NCI-H226 (cell line): Measurements from ENCODE around the gene STXBP6.
"Not testable (repeated sequence)": the region's sequence is repeated elsewhere in the genome, so short reads cannot be mapped to it uniquely, and the experiment has no call there.

Experiments
- DNase-seq: peaks from one replicate; pipeline ENCODE4 v3.0.0-alpha.2; 2015

The STXBP6 gene

DNA sequence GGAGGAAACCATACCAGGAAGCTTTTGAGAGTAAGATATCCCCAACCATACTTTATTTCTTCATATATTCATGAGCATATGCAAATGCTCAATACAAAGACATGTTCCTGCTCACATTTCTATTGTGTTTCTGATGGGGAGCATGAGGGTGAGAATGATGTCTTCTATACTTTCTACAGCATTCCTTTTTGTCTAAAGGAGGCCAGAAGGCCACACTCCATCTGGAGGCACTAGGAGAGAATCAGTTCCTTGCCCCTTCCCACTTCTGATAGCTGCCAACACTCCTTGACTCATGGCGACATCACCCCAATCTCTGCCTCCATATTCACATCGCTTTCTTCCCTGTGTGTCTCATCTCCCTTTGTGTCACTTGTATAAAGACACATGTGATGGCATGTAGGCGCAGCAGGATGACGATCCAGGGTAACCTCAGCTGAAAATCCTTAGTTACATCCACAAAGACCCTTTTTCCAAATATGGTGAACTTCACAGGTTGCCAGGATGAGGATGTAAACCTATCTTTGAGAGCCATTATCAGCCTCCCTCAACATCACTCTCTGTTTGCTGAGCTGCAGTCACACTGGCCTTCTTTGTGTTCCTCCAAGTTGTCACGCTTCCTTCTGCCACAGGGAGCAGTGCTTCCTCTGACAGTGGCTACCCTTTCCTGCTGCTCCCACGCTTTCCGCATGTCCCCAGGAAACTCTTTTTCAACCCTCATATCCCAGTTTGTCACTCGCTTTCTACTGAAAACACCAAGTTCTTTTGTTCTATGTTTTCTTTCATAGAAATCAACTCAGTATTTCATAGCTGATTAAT, 96.9 kb downstream of the STXBP6 start:
- DNase-seq = no peak

DNA sequence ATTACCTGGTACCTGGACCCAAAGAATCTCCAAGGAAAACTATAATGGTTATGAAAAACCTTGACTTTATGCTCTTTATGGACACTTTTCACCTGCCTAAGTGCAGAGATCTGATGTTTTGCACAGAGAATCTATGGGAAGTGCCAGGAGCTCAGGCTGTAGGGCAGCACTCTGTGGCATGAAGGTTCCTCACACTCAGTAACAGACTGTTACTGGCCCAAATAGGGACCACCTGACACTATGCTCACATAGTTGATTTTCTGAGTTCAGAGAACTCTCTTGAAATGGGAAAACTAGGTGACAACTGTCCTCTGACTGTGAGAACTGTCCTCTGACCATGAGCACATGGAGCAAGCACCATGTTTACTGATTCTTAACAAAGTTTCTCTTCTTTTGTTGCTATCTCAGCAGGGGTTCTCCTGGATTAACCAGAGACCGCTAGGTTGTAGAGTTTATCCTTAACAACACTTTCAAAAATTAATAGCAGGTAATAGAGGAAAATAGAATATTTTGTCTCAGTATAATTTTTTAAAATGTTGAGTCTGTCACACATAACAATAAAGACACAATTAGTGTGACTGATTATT, 101.6 kb downstream of the STXBP6 start:
- DNase-seq = no peak

DNA sequence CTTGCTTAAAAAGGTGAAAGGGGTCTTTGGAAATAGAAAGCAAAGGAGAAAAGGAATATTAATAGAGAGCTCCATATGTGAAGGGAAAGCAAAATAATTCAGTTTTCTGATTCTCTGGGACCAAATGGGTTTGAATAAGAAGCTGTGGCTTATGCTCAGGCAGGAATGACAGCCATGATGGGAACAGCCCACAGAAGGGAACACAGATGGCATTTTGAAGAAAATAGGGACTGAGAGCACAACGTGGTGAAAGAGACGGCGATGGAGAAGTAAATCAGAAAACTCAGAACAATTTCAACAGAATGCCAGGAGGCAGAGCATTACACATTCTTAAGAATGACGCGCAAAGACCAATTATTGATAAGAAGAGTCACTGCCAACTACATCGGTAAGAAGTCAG, 102.8 kb downstream of the STXBP6 start:
- DNase-seq = no peak

DNA sequence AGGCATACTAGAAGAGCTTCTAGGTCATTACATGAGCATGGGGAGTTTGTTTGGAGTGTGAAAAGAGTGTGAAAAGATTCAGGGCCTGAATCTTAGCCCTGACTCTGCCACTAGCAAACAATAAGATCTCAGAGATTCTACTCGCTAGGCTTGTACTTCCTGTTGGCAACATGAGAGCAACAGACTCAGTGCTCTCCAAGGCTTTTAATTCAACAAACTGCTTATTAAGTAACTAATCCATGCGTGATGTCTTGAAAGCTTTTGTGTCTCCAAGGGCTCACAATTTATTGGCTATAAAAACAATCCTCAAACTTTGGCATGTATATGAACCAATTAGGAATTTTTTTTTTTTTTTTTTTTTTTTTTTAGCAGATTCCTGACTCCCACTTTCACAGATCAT, 105.1 kb downstream of the STXBP6 start:
- no peak for DNase-seq

DNA sequence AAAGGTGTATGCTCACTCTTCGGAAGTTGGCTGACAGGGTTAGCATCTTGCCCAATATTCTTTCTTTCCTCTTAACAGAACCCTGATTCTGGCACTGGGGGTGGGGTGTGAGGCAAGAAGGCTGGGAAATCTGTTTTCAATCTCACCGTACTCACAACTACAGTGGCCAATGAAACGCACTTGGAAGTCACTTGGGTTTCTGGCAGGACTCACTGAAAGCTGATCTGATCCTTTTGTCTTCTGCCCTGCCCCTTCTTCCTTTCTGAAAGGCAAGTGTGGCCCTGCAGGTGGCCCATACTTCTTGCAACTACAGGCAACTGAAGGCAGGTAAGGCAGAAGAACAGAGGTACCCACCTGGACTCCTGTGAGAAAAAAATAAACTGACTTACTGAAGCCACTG, 106.9 kb downstream of the STXBP6 start:
- no peak for DNase-seq

DNA sequence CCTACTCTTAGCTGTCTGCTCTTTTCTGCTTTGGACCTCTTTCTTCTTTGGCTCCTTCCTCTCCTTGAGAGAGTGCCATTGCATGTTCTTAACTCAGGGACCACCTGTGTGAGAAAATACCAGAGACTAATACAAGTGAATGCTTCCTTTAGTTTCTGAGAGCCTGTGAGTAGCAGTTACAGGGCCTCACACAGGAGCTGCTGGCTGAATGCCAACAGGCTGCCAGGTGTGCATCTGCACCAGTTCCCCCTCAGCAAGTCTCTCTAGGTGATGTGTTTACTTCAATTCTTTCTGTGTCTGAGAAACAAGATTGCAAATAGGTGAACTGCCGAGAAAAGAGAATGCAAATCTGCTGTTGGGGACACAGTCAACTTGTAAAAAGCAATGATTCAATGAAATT, 108.2 kb downstream of the STXBP6 start:
- DNase-seq = no peak

DNA sequence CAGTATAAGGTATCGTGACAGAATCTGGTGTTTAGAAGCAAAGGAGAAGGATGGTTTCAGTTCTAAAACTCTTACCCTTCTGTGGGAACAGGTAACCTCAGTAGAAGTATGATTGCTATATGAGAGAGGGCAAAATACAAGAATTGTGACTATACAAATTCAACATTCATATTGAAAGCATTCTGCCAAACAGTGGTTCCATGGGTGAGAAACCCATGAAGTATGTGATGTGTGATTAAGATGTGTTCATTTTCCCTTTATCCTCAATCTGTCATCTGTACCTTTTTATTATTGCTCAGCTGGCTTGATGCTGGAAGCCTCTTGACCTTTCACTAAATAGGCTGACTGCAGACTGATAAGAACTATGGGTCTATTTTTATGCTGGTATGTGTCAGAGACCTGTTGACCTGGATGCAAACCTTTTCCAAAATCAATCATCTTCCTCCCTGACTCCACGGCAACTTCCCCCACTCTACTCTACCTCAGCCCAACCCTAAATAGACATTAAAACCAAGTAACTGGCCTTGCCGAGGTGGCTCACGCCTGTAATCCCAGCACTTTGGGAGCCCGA, 109.6 kb downstream of the STXBP6 start:
- DNase-seq = no peak

DNA sequence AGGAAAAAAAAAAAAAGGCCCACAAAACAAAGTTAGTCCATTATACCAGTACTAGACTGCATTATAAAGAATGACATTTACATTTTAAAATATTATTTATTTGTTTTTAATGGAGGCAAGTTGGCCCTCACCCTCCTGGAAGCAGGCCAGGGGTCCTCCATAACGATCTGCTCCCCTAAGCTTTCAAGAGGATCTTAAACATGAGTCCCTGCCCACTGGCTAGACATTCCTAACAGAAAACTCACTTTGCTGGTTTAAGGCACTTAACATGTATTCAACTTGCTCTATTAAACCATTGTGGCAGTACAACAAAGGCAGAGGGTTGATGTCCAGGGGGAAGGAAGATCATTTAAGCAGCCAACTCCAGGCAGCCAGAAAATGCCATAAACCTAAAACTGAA, 111.4 kb downstream of the STXBP6 start:
- no peak for DNase-seq

DNA sequence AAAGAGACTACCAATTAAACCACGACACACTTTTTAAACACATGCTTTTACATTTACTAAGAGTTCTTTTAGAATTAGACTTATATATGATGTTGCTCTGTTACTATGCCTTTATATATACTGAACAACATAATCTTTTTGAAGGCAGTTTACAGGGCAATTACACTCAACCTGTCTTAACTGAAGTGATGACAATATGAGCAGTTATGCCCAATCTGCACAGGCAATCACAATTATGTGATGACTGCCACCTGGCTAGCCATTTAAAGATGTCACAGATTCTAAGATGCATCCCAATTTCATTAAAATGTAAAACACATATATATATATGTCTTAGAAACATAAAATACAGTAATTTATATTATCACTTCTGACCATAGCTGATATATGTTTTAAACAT, 112.6 kb downstream of the STXBP6 start:
- no peak for DNase-seq

DNA sequence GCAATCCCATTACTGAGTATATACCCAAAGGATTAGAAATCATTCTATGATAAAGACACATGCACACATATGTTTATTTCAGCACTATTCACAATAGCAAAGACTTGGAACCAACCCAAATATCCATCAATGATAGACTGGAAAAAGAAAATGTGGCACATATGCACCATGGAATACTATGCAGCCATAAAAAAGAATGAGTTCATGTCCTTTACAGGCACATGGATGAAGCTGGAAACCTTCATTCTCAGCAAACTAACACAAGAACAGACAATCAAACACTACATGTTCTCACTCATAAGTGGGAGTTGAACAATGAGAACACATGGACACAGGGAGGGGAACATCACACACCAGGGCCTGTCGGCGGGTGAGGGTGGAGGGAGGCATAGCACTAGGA, 113.2 kb downstream of the STXBP6 start:
- not testable (repeated sequence) for DNase-seq

DNA sequence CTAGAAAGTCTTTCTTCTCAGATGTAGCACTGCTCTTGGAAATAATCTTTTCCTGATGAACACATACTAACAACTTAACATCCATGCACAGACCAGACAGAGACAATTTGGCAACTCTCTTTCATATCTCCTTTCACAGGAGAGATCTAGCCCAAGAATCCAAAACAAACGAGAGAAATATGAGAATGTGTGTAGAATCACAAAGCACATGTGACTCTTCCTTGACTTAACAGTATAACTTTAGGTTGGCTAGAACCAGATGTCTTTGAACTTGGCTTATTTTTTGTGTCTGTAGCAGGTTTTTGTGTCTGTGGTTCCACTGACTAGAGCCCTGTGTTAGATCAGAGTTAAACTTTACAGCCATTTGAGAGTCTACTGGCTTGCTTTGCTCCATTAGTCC, 114.2 kb downstream of the STXBP6 start:
- no peak for DNase-seq

DNA sequence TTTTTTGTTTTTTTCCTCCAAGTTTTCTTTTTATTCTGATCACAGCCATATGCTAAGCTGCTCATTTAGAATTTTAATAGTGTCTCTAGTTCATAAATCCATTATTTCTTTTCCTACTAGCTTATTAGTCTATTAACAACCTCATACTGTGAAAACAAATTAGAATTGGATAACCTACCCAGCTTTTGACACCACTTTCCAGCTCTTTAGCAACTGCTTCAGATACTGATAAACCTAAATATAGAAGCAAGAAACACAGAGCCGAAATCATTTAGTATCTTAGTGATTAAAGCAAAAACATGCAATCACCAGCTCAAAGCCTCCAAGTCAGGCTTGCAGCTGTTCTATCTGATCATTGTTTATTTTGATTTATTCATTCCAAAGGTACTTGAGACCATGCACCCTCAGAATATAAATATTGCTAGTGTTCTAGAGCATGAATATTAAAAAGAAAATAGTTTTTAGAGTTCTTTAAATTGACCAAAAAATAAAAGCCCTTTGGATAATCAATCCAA, 121.5 kb downstream of the STXBP6 start:
- no peak for DNase-seq

DNA sequence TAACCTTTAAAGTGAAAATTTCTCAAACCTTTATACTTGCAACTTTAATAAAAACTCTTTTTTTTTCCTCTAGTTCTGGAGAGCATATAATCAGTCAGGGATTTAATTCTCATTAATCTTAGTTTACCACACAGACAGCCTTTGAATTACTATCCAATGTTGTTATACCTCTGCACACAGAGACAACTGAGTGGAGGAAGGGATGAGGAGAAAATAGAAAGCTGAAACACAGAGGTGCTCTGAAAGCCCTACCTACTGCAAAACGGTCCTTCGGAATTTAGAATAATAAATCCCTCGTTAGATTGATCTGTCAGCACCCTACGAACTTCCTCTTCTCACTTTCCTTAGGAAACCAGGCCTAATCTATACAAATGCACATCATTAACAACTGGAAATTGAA, 122.1 kb downstream of the STXBP6 start:
- DNase-seq = no peak

DNA sequence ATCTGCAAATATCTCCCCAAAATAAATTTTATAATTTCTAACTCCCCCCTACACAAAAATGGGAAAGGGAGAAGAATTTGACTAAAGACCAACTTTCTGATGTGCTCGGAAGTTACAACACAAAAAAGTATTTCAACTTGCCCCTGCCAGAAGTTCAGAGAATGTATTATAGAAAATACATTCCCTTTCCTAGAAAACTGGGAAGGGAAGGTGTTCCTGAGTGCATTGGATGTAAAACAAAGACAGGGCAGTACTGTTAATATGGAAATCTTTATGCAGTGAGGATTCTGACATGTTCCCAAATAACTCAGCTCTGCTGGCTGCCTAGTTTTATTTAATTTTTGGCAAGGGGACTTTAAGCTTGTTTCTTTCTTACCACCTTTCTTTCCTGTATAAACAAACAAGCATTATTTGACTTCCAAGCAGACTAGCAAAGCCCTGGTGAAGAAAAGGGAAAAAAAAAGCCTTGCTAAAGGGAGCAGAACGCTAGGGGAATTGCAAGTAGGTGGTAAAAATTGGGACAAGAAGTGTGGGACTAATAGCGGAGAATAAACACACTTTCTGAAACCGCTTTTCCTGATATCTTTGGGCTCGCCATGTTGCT, 124.1 kb downstream of the STXBP6 start:
- DNase-seq = no peak

DNA sequence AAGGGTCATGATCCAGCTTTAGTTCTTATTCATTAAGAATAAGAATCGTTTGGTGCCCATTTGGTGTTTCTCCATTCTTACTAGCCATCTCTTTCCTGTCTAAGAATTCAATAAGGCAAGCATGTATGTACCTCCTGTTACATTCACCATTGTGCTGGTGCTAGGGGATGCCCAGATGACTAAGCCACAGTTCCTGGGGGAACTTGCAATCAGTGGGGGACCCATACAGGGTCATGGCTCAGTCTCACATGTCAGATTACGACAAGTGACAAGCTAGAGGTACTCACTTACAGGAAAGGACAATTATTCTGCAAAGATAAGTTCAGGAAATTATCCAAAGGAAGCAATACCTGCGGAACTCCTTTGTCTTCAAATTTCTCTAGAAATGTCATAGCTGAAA, 125.4 kb downstream of the STXBP6 start:
- no peak for DNase-seq

DNA sequence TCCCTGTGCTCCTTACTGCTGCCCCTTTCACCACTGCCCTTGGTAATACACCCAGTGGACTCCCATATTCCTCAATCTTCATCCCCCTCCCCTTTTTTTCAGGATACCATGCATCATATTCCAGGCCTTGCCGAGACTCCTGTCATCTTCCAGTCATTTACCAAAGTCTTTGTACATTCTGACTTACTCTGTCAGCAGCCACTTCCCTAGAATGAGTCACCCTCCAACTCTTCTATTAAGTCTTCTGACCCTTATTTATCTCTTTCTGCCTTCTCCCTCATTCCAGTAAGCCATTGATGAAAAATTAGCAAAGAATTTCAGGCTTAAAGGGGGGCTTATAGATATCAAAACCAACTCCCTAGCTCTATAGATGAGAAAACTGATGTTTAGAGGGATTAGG, 128.0 kb downstream of the STXBP6 start:
- peak; percentile 62 for DNase-seq

DNA sequence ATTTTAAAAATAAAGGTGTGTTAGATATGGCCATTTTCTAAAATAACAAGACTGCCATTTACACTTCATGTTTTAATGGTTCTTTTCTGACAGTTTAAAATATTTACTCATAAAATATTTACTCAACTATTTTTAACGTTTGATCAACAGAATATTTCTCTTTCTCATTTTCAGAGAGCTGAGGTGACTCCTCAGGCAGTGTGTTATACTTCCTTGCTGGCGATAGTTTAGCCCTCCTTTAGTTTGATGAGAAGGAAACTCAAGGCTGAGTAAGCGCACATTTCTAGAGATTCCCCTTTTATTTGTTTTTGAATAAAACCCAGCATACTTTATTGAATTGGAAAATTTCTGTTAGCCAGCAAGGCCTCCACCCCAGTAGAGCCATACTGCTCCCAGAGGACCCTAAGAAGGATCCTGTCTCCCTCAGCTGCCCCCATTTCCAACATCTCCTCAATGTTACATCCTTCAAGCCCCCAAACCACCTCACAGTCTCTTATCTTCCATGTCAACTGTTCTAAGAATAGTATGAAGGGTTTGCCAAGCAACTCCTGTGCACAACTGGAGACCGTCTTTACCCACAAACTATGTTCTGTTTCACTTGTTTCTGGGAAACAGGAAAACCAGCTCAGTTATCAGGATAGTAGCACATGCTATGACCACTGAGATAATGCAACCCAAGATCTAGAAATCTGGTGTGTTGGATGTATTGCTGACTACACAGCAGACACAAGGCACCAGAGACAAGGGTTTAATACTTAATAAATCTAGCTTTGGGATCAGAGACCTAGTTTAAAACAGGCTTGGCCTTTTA, 129.5 kb downstream of the STXBP6 start:
- DNase-seq = peak; percentile 24

DNA sequence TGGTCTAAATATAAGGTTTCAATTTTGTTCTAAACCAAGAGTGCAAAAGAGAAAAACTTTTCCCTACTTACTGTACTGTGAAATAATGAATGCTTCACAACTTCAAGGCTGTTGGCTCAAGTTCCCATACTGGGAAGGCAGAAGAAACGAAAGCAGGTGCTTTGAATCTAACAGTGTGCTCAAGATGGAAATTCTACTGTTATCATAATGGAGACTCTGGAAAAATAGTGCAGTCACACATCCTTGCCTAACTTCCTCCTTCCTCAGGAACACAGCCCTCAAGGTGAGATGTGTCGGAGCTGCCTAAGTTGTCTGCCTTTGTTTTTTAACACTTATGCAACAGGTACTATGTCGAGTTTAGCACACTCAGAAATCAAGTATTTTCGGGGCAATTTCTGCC, 131.1 kb downstream of the STXBP6 start:
- no peak for DNase-seq

DNA sequence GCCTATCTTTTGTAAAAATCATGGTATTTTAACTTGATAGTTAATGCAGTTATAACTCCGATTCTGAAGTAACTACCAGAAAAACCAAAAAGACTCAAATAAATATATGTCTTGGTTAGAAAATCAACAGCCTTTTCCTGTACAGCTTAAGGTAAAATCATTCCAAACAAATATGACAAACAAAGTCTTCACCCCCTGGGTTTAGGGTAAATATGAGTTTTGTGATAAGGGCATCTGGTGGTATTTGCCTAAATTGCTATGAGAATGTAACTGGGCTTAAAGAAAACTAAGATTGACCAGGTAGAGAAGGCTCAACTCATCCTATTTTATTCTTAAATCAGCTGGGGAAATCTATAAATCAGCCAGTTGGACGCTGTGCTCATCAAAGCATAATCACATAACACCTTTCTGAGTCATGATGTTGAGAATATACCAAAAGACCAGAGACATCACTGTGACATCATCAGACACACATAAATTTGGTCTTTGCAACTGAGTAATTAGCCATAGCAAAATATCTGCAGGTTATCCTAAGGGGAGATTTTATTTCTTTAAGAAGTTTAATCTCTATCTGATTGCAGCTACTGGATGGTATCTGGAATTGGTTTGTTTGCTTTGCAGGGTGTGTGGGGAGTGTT, 133.9 kb downstream of the STXBP6 start:
- DNase-seq = peak; percentile 34

DNA sequence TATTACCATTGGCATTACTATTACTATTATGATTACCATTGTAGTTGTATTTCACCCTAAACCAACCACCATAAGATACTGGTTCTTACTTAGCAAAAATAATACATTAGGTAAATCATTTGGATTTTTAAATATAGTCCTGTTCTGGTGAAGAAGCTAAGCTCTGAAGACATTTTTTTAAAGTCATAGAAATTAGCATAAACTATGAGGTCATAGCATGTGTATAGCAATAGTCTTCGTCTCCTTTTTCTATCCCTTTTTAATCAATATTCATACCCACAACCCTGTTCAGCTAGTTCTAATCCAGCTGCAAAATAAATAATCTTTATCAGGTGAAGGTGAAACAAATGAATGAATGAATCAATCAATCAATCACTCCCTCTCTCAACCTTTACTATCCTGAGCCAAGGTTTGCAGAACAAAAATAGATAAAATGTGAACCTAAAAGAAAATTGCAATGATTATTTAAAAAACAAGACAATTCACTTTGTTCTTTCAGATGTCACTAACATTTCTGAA, 134.5 kb downstream of the STXBP6 start:
- DNase-seq = no peak

DNA sequence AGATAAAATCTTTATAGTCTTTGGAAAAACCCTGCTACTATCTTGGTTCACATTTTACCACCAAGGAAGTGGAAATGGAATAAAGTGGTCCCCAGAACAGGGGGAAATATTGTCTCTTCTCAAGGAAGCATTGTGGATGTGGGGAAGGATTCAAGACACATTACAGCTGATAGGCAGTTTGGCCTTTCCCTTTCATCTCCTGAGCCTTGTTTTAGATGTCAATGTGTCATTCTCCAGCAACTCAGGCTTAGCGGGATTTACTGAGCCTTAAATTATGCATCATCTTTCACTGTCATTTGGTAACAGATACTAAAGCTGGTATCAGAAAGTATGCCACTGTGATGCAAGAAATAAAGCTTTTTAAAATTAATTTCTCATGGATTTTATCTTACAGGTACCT, 136.2 kb downstream of the STXBP6 start:
- no peak for DNase-seq

DNA sequence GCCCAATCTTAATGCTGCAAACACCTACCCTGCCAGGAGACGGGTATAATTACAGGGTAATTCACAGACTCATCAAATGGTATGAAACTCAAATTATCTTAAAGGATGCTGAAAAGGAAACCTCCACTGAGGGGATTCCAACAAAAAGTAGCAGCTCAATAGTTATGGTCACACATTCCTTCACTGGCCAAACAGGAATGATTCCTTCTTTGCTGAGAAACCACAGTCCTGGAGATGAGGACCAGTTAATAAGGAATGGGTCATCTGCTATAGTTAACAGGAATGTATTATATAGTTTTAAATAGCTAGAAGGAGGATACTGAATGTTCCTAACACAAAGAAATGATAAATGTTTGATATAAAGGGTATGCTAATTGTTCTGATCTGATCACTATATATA, 136.9 kb downstream of the STXBP6 start:
- no peak for DNase-seq
